Suppressor macrophage treated with lipopolysaccharide for 4 hours (primary cell): ENCODE results near the gene BRD4.
"Not testable (repeated sequence)": the region's sequence is repeated elsewhere in the genome, so short reads cannot be mapped to it uniquely, and the experiment has no call there.

ENCODE experiments used
- DNase-seq: peaks from one replicate; pipeline ENCODE4 v3.0.0-alpha.2; 2020

Gene BRD4

DNA sequence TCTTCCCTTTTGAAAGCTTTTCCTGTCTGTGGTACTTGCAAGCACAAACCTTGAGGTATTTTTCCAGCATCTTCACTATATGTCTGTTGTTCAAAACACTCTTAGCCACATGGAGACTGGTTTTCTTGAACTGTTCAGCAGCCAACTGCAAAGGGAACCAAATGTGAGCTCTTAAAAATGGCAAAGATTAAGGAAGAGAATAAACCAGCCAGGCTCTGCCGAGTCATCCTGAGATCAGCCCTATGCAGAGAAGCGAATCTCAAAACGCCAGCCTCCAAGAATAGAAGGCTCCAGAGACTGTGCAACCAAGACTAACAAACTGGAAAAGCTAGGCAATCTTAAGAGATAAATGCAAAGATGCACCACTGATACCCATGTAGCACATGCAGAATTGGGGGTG is 26.6 kb upstream of the BRD4 start:
- DNase-seq: peak; percentile 11

GRCh38 chr19:15357906-15358305 is 25.6 kb upstream of the BRD4 start:
- DNase-seq: no peak

- DNase-seq: no peak
Observed at GRCh38 chr19:15354566-15355296, 22.4 kb upstream of the BRD4 start.

DNA sequence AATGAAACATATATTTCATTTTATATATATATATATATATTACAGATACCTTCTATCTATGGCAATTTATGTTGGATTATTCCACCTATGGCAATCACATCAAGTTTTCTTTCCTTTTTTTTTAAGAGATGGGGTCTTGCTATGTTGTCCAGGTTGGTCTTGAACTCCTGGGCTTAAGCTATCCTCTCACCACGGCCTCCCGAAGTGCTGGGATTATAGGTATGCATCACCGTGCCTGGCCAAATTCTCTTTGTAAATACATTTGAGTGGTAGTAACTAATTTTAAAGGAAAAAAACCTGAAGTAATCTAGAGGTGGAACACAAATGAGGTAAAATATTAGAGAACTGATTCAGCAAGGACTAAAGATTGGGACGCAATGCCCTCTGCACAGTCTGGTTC is 21.6 kb upstream of the BRD4 start:
- no peak for DNase-seq

GRCh38 chr19:15352535-15352934 is 20.2 kb upstream of the BRD4 start:
- not testable (repeated sequence) for DNase-seq

- DNase-seq: not testable (repeated sequence)
Observed at GRCh38 chr19:15341328-15341727, 9.0 kb upstream of the BRD4 start.

DNA sequence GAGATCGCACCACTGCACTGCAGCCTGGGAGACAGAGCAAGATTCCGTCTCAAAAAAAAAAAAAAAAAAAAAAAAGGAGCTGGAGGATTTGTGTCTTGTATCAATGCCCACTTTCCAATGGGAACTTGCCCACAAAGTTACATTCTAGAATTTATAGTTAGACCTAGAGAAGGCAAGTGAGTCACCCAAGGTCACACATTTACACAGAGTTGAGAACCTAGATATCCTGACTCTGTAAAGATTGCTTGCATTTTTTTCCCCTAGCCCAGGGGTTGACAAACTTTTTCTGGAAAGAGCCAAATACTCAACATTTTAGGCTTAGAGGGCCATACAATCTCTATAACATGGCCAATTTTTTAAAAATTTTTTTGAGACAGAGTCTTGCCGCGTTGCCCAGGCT is 7.7 kb upstream of the BRD4 start:
- no peak for DNase-seq

DNA sequence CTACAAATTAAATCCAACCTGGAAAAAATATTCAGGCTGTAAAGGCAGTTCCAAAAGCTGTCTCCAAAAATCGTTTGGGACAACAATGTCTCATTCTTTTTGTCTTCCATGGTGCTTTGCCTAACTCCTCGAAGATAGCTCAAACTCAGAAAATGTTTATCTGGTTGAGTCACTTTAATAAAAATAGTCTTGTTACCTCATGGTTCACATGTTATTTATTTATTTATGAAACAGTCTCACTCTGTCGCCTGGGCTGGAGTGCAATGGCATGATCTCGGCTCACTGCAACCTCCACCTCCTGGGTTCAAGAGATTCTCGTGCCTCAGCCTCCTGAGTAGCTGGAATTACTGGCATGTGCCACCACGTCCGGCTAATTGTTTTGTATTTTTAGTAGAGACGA is 4.9 kb upstream of the BRD4 start:
- no peak for DNase-seq

GRCh38 chr19:15335992-15336391 is 3.7 kb upstream of the BRD4 start:
- not testable (repeated sequence) for DNase-seq

DNA sequence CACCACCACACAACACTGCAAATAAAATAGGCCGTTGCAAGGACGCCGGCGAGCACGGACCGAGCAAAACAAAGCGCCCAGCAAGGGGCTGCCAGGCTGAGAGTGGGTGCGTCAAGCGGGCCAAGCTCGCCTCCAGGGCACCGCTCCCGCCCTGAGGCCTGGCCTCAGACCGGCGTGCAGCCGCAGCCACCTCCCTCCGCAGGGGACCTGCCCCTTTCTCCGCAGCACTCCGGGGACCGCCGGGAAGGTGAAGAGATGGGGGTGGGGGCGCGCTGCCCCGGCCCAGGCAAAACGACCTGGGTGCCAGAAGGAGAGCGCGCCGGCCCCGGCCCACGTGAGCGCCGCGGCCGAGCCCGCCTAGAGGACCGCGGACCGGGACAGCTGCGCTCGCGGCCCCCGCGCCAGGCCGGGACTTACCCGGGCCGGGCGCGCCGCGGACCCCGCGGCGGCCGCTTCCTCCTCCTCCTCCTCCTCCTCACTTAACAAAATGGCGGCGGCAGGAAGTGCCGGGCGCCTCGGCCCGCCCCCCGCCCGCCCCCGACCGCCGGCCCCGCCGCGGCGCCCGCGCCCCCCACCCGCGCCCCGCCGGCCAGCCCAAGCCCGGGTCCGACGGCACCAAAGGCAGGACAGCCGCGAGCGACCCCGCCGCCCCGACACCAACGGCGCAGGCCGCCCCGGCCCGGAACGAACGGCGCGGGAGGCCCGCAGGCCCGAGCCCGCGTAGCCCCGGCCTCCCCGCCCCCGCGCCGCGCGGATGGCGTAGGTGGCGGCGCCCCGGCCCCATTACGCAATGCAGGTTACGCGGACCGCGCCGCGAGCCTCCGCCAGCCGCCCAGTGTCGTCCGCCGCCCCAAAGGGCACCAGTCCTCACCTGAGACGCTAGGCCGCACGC is 674 bp downstream of the BRD4 start:
- DNase-seq: peak; percentile 73

- peak; percentile 44 for DNase-seq
Observed at GRCh38 chr19:15330801-15331418, 1.4 kb downstream of the BRD4 start.

DNA sequence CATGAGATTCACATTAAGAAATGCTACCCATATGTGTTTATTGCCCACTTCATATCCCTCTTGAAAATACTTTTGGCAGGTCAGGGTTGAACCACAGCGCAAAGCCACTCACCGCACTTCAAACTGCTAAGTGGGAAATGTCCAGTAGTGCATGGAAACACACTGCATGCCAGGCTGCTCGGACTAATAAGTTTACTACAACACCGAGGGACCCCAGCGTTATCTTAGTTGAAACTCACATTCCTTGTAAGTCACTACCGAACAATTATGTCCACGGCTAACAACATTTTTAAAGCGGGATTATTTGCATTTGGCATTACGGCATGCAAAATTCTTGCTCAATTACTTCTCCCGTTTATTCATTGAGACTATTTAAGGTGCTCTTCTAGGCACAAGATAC is 4.0 kb downstream of the BRD4 start:
- DNase-seq: no peak

GRCh38 chr19:15324791-15325519 is 7.4 kb downstream of the BRD4 start:
- DNase-seq: no peak

- peak; percentile 66 for DNase-seq
Observed at GRCh38 chr19:15323496-15324235, 8.7 kb downstream of the BRD4 start.

GRCh38 chr19:15321739-15322138 is 10.6 kb downstream of the BRD4 start:
- no peak for DNase-seq

DNA sequence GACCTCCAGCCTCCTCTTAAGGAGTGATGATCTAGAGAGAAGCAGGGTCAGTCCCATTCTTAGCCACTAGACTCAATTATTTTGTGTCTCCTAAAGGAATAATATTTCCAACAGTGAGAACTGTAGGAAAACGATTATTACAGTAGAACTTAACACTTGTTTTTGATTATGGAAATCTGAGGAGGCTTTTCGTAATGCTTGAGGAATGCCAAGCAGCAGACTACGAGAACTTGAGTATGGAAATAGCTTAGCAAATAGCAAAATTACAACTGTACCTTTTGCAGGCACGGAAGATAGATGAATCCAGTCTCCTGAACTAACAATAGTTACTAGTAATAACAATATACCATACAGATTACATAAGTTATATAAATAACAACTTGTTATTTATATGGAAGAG is 12.2 kb downstream of the BRD4 start:
- no peak for DNase-seq

DNA sequence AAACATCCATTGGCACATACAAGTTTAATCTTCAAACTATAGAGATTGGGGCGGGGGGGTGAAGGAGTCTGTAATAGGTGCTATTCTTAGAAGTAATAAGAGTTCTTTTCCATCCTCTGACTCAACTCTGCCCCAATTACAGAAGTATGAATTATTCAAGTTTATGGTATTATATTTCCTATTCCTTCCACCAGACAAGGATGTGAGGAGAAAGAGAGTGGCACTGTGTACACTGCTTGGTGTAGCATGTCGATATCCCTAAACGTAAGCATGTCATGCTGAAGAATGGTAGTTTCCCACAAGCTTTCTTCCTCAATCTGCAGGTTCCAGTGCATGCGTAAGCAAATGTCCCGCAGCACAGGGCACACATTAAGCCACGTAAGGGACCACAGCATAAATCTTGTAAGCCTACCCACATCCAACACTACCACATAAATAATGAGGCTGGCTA is 14.1 kb downstream of the BRD4 start:
- peak; percentile 84 for DNase-seq

GRCh38 chr19:15317392-15318071 is 14.8 kb downstream of the BRD4 start:
- no peak for DNase-seq

DNA sequence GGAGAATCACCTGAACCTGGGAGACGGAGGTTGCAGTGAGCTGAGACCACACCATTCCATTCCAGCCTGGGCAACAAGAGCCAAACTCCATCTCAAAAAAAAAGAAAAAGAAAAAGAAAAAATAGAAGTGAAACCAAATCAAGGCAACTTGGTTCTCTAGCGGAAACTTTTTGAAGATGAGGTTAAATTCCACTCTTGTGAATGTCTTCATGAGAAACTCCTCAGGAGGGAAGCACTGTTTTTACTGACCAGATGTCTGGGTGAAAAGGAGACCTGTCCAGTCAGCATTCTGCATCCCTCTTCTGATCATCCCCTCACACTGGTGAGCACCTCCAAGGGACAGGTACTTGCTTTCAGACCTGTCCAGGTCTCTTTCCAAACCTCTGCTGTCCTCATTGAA is 15.8 kb downstream of the BRD4 start:
- DNase-seq: peak; percentile 61

GRCh38 chr19:15315101-15315500 is 17.2 kb downstream of the BRD4 start:
- DNase-seq: no peak

- no peak for DNase-seq
Observed at GRCh38 chr19:15313649-15314279, 18.6 kb downstream of the BRD4 start.
